Activated CD4-positive, alpha-beta T cell treated with anti-CD3 and anti-CD28 coated beads for 4 hours (primary cell): ENCODE data around the gene ANKRD28.
"Not testable (repeated sequence)": the region's sequence is repeated elsewhere in the genome, so short reads cannot be mapped to it uniquely, and the experiment has no call there.

Experiments used
- DNase-seq, 2 donors: peaks; one replicate each; pipeline ENCODE4 v3.0.0-alpha.2; 2020

Gene ANKRD28

DNA sequence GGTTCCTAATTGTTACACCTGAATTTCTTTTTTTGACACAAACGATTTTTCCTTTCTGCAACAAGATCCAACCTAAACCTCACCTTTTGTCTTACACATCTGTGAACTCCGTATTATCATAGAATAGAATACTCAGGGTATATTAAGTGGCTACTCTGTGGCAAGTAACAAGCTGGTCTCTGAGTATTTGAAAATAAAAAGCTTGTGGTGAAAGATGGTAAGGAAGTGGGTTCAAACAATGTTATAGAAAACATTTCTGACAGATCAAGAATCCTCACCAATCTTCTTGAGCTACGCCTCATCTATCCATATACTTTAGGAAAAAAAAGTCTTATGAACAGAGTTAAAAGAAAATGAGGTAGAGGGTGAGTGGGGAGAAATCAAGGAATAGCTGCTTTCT lies 3.5 kb upstream of the ANKRD28 start:
- DNase-seq, result no peak

DNA sequence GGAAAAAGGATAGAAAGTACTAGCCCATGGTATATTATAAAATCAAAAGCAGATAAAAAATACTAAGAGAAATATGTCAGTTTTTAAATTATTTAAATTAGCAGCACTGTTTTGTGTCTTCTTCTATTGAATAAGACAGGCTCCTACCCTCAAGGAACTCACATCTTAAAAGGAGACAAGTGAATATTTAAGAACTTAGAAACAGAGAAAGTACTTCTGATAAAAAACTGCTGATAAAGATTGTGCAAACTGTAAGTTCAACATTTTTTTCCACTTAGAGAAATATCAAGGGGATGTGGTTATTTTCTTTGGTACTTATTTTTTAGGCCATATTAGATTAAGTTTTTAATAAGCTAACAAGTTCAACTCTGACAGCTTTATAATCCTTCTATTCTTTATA lies 3.0 kb upstream of the ANKRD28 start:
- no peak for DNase-seq

DNA sequence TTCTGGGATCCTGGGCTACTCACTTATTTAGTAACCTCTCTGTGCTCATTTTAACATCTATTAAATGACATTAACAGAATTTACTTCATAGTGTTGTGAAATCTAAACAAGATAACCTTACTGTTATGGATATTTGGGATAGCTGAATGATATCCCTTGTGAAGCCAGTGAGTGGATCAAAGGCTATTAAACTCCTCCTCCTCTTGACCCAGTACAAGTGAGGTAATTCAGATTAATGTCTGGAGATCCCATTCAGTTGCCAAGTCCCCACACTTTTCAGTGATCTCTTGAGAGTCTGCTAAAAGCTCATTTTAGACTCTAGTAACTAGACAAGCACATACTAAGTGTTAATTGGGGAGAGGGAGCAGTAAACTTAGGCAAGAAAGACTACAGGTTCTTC lies 2.5 kb upstream of the ANKRD28 start:
- no peak for DNase-seq

DNA sequence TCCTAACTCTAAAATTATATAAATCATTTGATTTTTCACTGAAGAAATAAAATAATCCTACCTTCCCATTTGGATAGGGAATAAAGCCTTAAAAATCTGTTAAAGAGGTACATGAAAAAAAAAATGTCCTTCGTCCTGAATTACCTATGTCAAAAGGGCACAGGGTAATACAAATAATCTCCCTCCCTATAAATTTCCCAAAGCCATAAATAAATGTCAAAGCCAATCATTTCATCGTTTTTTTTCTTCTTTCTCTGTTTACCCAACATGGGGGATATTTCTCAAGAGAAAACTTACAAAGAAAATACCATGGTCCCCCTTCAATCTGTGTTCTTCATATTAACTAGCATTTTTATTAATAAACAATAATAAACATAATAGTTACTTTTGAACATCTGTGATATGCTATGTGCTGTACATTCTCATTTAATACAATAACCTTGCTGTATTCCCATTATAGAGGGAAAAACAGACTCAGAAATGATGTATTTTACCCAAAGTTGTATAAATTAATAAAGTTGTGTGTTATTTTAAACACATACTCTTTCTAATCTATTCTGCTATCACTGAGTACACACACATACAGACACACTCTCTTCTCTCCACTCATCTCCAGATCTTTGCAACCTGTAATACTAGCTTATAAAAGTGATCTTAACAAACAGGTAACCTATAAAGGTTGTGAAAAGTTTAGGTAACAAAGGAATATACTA lies 910 bp upstream of the ANKRD28 start:
- no peak for DNase-seq

- no peak for DNase-seq
Observed at GRCh38 chr3:15796771-15797641, 773 bp downstream of the ANKRD28 start.

DNA sequence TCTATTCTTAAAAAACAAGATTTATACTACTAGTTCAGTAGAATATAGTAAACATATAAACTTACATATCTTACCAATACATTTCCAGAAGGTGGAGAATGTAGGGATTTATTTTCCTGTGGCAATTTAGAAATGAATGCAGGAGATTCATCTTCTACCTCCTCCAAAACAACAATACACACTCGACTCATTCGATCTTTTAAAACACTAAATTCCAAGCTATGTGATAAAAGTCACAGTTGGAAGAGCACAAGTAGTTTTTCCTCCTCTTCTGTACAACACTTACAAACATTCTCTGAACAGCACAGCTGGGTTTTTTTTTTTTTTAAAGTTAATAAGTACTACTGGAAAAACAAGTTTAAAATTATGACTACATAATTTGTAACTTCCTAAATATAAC lies 1.4 kb downstream of the ANKRD28 start:
- DNase-seq, result no peak

- no peak for DNase-seq
Observed at GRCh38 chr3:15795651-15796308, 2.0 kb downstream of the ANKRD28 start.

DNA sequence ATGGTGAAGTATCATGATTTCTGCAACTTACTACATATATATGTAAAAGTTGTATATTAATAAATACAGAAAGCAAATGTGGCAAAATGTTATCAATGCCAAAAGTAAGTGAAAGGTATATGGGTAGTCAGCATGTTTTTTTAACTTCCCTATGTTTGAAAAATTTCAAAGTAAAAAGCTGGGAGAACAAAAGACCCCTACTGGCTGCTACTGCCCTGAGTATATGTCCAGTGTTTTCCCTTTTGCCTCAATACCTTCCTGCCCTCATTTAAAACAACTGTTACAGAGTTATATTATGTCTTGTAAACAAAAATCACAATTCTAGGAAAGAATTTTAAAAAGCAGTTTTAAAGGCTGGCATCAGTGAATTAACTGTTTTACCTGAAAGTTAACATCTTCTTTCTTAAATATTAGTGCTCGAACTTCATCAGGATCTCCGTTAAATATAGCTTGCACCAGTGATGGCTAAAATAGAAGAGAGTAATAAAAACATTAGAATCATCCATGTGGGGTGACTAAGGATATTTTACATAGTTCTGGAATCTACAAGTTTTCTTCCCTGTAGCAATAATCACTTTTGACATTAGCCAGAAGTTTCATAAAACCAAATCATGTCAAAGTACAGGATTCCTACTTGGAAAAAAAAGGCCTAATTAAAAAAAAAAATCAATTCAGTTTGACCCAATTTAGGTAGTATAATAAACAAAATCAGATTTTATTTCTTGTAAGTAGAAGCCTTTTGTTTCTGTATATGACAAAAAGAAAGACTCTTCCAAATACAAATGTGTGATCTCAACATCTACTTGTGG lies 2.7 kb downstream of the ANKRD28 start:
- DNase-seq, result no peak

- DNase-seq, result no peak
Observed at GRCh38 chr3:15794303-15794771, 3.4 kb downstream of the ANKRD28 start.

DNA sequence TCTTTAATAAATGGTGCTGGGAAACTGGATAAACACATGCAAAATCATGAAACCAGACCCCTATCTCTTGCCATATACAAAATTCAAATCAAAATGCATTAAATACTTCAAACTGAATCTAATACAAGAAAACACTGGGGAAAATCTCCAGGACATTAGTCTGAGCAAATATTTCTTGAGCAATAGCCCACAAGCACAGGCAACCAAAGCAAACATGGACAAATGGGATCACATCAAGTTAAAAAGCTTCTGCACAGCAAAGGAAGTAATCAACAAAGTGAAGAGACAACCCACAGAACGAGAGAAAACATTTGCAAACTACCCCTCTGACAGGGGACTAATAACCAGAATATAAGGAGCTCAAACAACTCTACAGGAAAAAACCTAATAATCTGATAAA lies 6.3 kb downstream of the ANKRD28 start:
- no peak for DNase-seq

GRCh38 chr3:15787941-15788340 lies 9.8 kb downstream of the ANKRD28 start:
- no peak for DNase-seq

DNA sequence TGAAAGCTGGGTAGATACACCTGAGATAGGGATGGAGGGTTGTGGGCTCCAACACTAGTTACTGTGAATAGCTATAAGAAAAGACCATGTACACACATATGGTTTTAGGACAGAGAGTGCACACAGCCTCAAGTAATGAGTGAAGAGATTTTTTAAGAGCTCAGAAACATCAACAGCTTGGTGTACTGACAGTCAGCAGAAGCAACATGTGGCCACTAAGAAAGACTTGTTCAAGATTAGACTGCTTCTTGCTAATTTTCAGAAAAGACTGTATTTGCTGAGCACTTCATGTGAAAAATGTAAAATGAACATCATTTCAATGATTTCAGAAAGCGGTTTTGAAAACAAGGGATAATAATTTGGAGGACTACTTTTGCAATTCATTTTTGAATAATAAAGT lies 10.3 kb downstream of the ANKRD28 start:
- DNase-seq, result no peak

- DNase-seq, result no peak
Observed at GRCh38 chr3:15783361-15783969, 14.3 kb downstream of the ANKRD28 start.

DNA sequence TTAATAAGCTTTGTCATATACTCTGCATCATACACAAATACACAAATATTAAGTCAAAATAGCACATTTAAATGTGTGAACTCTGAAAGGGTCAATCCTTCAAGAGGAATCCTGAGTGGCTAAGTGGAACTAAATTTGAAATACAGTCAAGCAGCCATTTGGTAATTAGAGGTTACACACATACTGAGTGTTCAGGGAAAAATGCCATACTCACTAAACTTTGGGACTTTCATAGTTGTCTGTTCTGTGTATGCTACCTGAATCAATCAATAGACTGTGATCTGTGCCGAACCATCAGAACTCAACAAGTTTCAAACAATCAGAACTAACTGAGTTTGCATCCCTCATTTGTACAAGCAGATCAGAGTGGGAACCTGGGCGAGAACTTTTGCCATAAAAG lies 15.3 kb downstream of the ANKRD28 start:
- DNase-seq, result no peak

GRCh38 chr3:15781637-15782402 lies 16.0 kb downstream of the ANKRD28 start:
- no peak for DNase-seq

DNA sequence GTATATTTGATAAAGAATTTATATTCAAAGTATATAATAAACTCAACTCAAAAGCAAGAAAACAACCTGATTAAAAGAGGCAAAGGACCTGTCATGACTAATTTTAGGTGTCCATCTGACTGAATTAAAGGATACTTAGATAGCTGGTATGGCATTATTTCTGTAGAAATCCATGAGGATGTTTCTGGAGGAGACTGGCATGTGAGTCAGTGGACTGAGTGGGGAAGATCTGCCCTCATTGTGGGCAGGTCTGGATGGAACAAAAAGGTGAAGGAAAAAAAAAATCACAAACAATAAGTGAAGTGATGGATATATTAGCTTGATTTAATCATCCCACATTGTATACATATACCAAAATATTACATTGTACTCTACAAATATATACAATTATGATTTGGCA lies 16.6 kb downstream of the ANKRD28 start:
- DNase-seq, result no peak

DNA sequence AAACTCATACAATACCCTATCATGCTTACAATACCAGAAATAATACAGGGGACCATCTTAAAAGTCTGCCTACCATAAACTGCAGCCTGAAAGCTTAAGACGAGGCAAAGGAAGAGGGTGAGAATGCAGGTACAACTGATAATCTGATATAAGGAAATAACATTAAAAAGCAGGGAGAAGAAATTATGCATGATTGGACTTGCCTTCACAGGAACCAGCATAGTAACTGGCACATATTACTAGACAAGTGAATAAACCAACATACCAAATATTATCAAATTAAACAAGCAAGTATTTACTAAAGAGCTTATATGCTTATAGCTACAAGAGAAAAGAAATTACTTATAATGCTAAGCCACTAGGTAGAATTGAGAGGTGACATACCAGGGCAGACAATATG lies 18.7 kb downstream of the ANKRD28 start:
- no peak for DNase-seq

DNA sequence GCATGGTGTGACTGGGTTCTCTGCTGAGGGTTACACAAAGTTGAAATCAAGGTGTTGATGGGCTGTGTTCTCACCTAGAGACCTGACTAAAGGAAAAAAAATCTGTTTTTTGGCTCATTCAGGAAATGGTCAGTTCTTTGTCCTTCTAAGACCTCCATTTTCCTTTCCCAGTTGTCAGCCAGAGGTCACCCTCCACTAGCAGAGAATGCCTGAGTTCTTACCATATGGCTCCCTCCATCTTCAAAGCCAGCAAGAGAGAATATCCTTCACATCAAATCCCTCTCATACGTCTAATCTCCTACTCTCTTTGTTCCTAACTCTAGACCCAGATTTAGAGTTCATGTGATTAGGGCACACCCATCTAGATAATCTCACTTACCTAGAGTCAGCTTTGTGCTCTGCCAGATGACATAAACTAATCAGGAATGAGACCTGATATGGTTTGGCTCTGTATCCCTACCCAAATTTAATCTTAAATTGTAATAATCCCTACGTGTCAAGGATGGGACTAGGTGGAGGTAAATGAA lies 19.4 kb downstream of the ANKRD28 start:
- no peak for DNase-seq

- not testable (repeated sequence) for DNase-seq
Observed at GRCh38 chr3:15774931-15775560, 22.7 kb downstream of the ANKRD28 start.

DNA sequence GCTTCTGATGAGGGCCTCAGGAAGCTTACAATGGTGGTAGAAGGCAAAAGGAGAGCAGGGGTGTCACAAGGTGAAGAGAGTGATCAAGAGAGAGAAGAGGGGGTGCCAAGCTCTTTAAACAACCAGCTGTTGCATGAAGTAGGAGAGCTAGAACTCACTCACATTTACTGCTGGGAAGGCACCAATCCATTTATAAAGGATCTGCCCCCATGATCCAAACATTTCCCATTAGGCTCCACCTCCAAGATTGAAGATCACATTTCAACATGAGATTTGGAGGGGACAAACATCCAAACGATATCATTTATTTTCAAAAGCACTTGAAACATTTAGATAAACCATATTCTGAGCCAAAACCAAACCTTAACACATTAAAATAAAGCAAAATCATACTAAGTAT lies 26.3 kb downstream of the ANKRD28 start:
- no peak for DNase-seq
